HCT116 (cell line): ENCODE results near the gene GUCY2D. TPM values are rescaled to one million over a fixed set of nuclear protein-coding genes. Genes with fewer than 3 reads are reported as not detected.

ENCODE experiments used
- ATAC-seq: fragments of 200-7000 bp; cut with Tn5 transposase; 2 replicates; pipeline ENCODE4 v1.9.1; 2020; ENCODE audit warnings: mild to moderate bottlenecking, moderate library complexity
- BruUV-seq: library from RNA; stranded (reverse); fragments of 400-500 nt; replicated peaks from 2 replicates; lab custom pipeline; 2021; lab: Mats Ljungman, UMichigan
- CTCF ChIA-PET: fragments of 300-600 bp; sonication (Branson Sonifier 250); formaldehyde crosslinking; loops from one replicate; lab custom pipeline; 2021; ENCODE audit warnings: antibody characterized with exemption; lab: Charles Lee
- POLR2A ChIA-PET: fragments of 300-600, 350-600 bp; sonication (Branson Sonifier 250); formaldehyde crosslinking; loops from one replicate; lab custom pipeline; 2021; ENCODE audit warnings: antibody characterized with exemption; lab: Charles Lee
- RAD21 ChIA-PET, 2 experiments: fragments of 300-600 bp; sonication (Branson Sonifier 250); formaldehyde crosslinking; loops; one replicate each; lab custom pipeline; 2023; ENCODE audit warnings: low total read pairs in 2 of 2; ENCODE audit not compliant: uncharacterized antibody in 2 of 2, unreplicated experiment in 2 of 2, low non-redundant PET in 1 of 2; lab: Charles Lee
- DNase-seq: peaks from one replicate; pipeline ENCODE4 v3.0.0-alpha.2; 2010; ENCODE audit warnings: low read depth, low spot score
- H2AFZ ChIP-seq: fragments of 200-600 bp; shearing (Covaris generic), sonication (generic); 2 replicates; pipeline ENCODE4 v1.6.1; 2017; ENCODE audit warnings: low read depth, mixed run types, mixed read lengths, antibody characterized with exemption, low read length; ENCODE audit not compliant: poor library complexity, severe bottlenecking
- H3K27ac ChIP-seq: 2 replicates; pipeline ENCODE4 v1.5.1; 2012; ENCODE audit warnings: low read depth, low read length
- H3K27me3 ChIP-seq: fragments of 200-600 bp; sonication (generic); 2 replicates; pipeline ENCODE4 v1.6.1; 2016; ENCODE audit warnings: mixed run types, low read length, mixed read lengths; ENCODE audit not compliant: insufficient read depth
- H3K36me3 ChIP-seq, 2 experiments: fragments of 200-500 bp in 1 of 2; fragments of 200-600 bp in 1 of 2; sonication (Bioruptor generic) in 1 of 2; sonication (generic) in 1 of 2; 2 replicates each; pipeline versions ENCODE4 v1.5.1 to v1.6.1; 2014 to 2016; ENCODE audit warnings: low read length in 2 of 2, inconsistent platforms in 1 of 2, mixed read lengths in 1 of 2, mixed run types in 1 of 2; ENCODE audit not compliant: insufficient read depth in 2 of 2, control insufficient read depth in 1 of 2
- H3K4me1 ChIP-seq, 2 experiments: fragments of 200-600 bp in 1 of 2; sonication (generic) in 1 of 2; 2 replicates each; pipeline versions ENCODE4 v1.5.1 to v1.6.1; 2012 to 2017; ENCODE audit warnings: low read length in 2 of 2, inconsistent platforms in 1 of 2, mild to moderate bottlenecking in 1 of 2, mixed read lengths in 1 of 2, mixed run types in 1 of 2, moderate library complexity in 1 of 2; ENCODE audit not compliant: insufficient read depth in 2 of 2, control insufficient read depth in 1 of 2
- H3K4me2 ChIP-seq: fragments of 200-600 bp; sonication (generic); 2 replicates; pipeline ENCODE4 v1.6.1; 2017; ENCODE audit warnings: mixed run types, low read length, mixed read lengths
- H3K4me3 ChIP-seq, 2 experiments: fragments of 200-600 bp in 1 of 2; sonication (generic) in 1 of 2; replicated peaks in 1 of 2; 2 replicates each; pipeline ENCODE4 v1.5.1; 2011 to 2016; ENCODE audit warnings: low read length in 2 of 2, control low read depth in 1 of 2, low read depth in 1 of 2, mild to moderate bottlenecking in 1 of 2, mixed read lengths in 1 of 2, mixed run types in 1 of 2
- H3K79me2 ChIP-seq: fragments of 200-600 bp; sonication (generic); 2 replicates; pipeline ENCODE4 v1.6.1; 2017; ENCODE audit warnings: mild to moderate bottlenecking, mixed run types, low read length, moderate library complexity, mixed read lengths; ENCODE audit not compliant: insufficient read depth
- H3K9ac ChIP-seq: fragments of 200-600 bp; sonication (generic); 2 replicates; pipeline ENCODE4 v1.6.1; 2016; ENCODE audit warnings: low read length, mixed read lengths
- H3K9me2 ChIP-seq: fragments of 200-600 bp; sonication (generic), shearing (Covaris generic); 2 replicates; pipeline ENCODE4 v1.6.1; 2017; ENCODE audit warnings: mixed run types, mild to moderate bottlenecking, moderate library complexity; ENCODE audit not compliant: insufficient read depth
- H3K9me3 ChIP-seq, 2 experiments: fragments of 200-500 bp in 1 of 2; fragments of 200-600 bp in 1 of 2; sonication (Bioruptor generic) in 1 of 2; sonication (generic) in 1 of 2; 2 replicates each; pipeline ENCODE4 v1.6.1; 2014 to 2017; ENCODE audit warnings: low read length in 2 of 2, mixed read lengths in 2 of 2, inconsistent platforms in 1 of 2, low read depth in 1 of 2, mild to moderate bottlenecking in 1 of 2, mixed run types in 1 of 2, moderate library complexity in 1 of 2; ENCODE audit not compliant: control insufficient read depth in 1 of 2, insufficient read depth in 1 of 2
- H4K20me1 ChIP-seq: fragments of 200-600 bp; sonication (generic), shearing (Covaris generic); 2 replicates; pipeline ENCODE4 v1.6.1; 2017; ENCODE audit warnings: mixed run types, mild to moderate bottlenecking, moderate library complexity; ENCODE audit not compliant: insufficient read depth
- POLR2AphosphoS5 ChIP-seq: IDR thresholded peaks from 2 replicates; pipeline ENCODE4 v1.6.1; 2011; ENCODE audit warnings: mild to moderate bottlenecking, low read depth, low read length, moderate library complexity
- ZFX ChIP-seq: fragments of 450-650 bp; IDR thresholded peaks from 2 replicates; pipeline ENCODE4 v1.6.1; 2017
- ZNF274 ChIP-seq: fragments of 200-500 bp; sonication (Bioruptor generic); IDR thresholded peaks from 2 replicates; pipeline ENCODE4 v1.6.1; 2014; ENCODE audit warnings: mild to moderate bottlenecking, low read depth, low read length, inconsistent platforms
- intact Hi-C: fragments of 100-400 bp; cut with micrococcal nuclease; formaldehyde crosslinking; loops from 2 replicates; pipeline ENCODE4 v1.10.0; 2022
- total RNA-seq: library from RNA; stranded (reverse); gene quantifications from one replicate; pipeline ENCODE4 v1.2.1, GENCODE V29; 2021; ENCODE audit not compliant: unreplicated experiment
- TF ChIP-seq, protein P1 (sequence below): IDR thresholded peaks from 2 replicates; pipeline ENCODE4 v1.6.1; 2011; ENCODE audit warnings: mild to moderate bottlenecking, low read length, moderate library complexity; ENCODE audit not compliant: insufficient replicate concordance; ENCODE audit errors: extremely low read depth
- TF ChIP-seq, protein P2 (sequence below): IDR thresholded peaks from 2 replicates; pipeline ENCODE4 v1.6.1; 2012; ENCODE audit warnings: low read depth

GUCY2D gene
- total RNA-seq, 1 experiment from 2014 or later = 1.4 TPM

DNA sequence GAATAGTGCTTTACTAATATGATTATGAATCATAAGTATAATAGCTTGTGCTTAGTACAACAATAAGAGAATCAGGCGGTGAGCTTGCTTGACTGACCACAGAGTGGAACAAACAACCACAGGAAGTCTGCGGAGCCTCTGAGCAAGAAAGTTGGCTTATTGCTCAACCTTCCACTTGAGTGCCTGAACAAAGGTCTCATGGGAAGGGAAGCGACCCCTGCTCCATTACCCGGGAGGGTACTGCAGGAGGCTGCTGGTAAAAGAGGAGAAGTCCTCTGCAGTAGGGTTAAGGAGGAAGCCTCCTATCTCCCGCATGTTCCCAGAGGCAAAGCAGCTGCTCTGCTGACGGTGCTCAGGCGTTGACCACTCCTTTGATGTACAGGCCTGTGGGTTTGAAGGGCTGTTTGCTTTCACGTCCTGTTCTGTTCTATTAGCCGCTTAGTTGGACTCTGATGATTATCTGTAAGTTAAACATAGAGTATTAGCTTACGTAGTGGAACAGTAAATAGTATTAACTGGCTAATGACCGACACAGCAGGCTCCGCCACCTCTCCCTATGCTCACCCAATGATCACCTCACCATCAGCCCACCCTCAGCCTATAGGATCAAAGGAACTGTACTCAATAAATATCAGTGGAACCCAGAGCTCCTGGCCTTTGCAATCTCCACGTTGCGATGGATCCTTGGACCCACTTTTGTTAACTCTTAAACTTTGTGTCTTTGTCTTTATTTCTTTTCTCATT, 54.0 kb downstream of the GUCY2D start:
- H3K79me2 ChIP-seq = no peaks in the 10 kb centered on the region
- H3K27me3 ChIP-seq = no peaks in the 10 kb centered on the region
- H3K4me2 ChIP-seq = no peak overlapping the region
- intact Hi-C loops = loop anchor here (2.0 to 5.0 kb wide), 3 partner anchors 194 to 424 kb away; partner anchors contain the start of gene SHBG
- POLR2A ChIA-PET = interaction anchor here (0.8 kb wide), 1 partner anchor 117 kb away, joined by 4 read pairs; no protein-coding TSS in a partner anchor
- H2AFZ ChIP-seq = no peak overlapping the region
- no peak overlapping the region for H3K27ac ChIP-seq
- peaks cover 0 to 20% of the 10 kb centered on the region in 2 experiments; a peak in 3 of 4 replicates for H3K4me1 ChIP-seq
- RAD21 ChIA-PET = interaction anchor here in 1 of 2 experiments (1.1 kb wide), 1 partner anchor 143 kb away, joined by 3 read pairs; no protein-coding TSS in a partner anchor
- H3K9me3 ChIP-seq = no peaks in the 10 kb centered on the region
- H3K9ac ChIP-seq = no peak overlapping the region
- TF ChIP-seq POLR2AphosphoS5 = no peak
- TF ChIP-seq, protein P1, sequence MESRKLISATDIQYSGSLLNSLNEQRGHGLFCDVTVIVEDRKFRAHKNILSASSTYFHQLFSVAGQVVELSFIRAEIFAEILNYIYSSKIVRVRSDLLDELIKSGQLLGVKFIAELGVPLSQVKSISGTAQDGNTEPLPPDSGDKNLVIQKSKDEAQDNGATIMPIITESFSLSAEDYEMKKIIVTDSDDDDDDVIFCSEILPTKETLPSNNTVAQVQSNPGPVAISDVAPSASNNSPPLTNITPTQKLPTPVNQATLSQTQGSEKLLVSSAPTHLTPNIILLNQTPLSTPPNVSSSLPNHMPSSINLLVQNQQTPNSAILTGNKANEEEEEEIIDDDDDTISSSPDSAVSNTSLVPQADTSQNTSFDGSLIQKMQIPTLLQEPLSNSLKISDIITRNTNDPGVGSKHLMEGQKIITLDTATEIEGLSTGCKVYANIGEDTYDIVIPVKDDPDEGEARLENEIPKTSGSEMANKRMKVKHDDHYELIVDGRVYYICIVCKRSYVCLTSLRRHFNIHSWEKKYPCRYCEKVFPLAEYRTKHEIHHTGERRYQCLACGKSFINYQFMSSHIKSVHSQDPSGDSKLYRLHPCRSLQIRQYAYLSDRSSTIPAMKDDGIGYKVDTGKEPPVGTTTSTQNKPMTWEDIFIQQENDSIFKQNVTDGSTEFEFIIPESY = no peak
- no peak for TF ChIP-seq ZFX
- no peak for TF ChIP-seq ZNF274
- TF ChIP-seq, protein P2, sequence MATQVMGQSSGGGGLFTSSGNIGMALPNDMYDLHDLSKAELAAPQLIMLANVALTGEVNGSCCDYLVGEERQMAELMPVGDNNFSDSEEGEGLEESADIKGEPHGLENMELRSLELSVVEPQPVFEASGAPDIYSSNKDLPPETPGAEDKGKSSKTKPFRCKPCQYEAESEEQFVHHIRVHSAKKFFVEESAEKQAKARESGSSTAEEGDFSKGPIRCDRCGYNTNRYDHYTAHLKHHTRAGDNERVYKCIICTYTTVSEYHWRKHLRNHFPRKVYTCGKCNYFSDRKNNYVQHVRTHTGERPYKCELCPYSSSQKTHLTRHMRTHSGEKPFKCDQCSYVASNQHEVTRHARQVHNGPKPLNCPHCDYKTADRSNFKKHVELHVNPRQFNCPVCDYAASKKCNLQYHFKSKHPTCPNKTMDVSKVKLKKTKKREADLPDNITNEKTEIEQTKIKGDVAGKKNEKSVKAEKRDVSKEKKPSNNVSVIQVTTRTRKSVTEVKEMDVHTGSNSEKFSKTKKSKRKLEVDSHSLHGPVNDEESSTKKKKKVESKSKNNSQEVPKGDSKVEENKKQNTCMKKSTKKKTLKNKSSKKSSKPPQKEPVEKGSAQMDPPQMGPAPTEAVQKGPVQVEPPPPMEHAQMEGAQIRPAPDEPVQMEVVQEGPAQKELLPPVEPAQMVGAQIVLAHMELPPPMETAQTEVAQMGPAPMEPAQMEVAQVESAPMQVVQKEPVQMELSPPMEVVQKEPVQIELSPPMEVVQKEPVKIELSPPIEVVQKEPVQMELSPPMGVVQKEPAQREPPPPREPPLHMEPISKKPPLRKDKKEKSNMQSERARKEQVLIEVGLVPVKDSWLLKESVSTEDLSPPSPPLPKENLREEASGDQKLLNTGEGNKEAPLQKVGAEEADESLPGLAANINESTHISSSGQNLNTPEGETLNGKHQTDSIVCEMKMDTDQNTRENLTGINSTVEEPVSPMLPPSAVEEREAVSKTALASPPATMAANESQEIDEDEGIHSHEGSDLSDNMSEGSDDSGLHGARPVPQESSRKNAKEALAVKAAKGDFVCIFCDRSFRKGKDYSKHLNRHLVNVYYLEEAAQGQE = no peak
- CTCF ChIA-PET = interaction anchor here (1.0 to 5.7 kb wide), 13 partner anchors 12 to 1010 kb away, joined by 3 to 35 read pairs (median 6); partner anchors contain the start of genes ALOXE3 and NAA38
- ATAC-seq = no peak
- BruUV-seq = no TSS peak
- no peak overlapping the region for H3K4me3 ChIP-seq
- no peak for DNase-seq
- no peaks in the 10 kb centered on the region for H4K20me1 ChIP-seq
- no peaks in the 10 kb centered on the region for H3K9me2 ChIP-seq
- H3K36me3 ChIP-seq = no peaks in the 10 kb centered on the region
